Stimulated activated CD8-positive, alpha-beta memory T cell treated with anti-CD3 and anti-CD28 coated beads, Interleukin-15, amount 100 ng/mL, for 24 hours (primary cell): ENCODE measurements around the gene EHMT1.

Source experiments
- DNase-seq: peaks from one replicate; pipeline ENCODE4 v3.0.0-alpha.2; 2020; ENCODE audit warnings: low read depth

Gene EHMT1

DNA sequence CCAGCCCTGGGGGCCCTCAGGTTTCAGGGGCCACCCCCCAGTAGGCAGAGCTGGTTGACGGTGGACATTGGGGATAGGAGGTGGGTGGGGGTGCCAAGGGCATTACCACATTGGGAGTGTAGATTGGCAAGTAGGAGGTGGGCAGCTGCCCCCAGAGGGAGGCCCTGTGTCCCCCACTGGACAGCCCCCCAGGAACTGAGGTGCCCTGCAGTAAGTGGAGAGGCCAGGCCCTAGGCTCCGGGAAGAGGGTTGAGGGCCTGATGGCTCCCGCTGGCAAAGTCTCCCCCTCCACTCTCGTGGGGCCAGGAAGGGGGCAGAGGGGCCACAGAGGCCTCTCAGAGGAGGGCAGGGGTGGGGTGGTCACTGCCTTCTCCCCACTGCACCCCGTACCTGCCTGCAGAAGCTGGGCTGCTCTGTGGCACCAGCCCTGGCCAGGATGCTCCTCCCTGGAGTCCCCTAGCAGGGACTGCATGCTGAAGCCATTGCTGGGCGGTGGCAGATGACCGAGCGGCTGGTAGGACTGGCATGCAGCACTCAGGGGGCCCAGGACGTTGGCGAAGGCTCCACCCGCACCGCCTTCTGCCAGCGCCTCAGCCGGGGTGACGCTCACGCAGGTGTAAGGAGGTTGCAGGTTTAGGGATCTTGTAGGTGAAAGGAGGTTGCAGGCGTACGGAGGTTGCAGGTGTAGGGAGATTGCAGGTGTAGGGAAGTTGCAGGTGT is 169.1 kb downstream of the EHMT1 start:
- no peak for DNase-seq

DNA sequence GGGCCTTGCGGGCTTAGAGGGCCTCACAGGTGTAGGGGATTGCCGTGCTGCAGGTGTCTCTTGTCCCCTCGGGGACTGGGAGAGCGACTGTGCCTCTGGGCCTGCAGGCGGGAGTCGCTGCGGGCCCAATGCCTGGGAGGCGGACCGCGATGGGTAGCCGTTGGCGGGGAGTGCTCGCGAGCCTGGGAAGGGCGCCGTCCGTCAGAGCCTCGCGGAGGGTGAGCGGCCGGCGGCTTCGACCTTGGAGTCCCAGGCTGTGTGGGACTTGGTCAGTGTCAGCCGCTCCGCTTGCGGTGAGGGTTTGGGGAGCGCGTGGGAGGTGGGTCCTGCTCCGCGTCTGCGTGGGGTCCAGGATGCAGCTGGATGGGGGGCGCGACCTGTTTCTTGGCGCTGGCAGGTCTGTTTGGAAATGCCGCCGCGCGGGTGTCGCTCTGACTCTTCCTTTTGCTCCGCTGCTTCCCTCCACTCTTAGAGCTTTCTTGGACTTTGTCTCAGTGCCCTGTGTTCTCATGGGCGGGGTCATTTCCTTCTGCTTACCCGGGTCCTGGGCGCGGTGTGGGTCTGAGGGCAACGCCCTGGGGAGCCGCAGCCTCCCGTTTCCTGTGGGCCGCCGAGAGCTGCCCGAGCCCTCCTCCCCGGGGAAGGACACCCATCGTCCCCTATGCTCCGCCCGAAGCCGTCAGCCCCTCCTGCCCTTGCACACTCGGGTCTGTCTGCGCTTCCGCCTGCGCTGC is 169.9 kb downstream of the EHMT1 start:
- no peak for DNase-seq

DNA sequence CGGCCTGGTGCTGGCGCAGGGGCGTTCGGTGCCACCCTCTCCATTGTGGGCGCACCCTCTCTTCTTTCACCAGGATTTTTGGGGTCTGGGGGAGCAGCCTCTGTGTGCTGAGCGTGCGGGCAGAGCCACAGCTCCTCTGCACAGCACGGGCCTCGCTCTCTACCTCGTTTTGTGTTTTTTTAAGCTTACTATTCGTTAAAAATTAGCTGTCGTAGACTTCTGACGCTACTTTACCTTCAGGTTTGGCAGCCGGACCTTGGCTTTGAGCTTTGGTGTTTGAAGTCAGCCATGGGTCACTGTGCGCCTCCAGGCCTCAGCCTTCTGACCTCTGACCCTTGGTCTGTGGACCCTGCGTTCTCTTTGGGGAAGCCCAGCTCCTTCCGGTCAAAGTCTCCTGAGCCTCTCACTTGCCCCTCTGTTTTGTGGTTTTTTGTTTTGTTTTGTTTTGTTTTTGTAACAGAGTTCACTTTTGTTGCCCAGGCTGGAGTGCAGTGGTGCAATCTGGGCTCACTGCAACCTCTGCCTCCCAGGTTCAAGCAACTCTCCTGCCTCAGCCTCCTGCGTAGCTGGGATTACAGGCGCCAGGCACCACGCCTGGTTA is 170.6 kb downstream of the EHMT1 start:
- DNase-seq = no peak

DNA sequence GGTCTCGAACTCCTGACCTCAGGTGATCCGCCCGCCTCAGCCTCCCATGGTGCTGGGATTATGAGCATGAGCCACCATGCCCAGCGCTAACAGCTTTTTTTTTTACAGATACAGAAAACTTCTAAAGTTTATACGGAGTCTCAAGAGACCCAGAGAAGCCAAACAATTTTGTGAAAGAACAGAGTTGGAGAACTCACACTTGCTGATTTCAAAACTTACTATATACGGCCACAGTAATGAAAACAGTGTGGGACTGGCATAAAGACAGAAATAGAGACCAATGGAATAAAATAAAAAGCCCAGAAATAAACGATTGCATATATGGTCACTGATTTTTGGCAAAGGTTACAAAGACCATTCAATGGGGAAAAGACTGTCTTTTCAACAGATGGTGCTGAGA is 173.1 kb downstream of the EHMT1 start:
- DNase-seq = no peak

DNA sequence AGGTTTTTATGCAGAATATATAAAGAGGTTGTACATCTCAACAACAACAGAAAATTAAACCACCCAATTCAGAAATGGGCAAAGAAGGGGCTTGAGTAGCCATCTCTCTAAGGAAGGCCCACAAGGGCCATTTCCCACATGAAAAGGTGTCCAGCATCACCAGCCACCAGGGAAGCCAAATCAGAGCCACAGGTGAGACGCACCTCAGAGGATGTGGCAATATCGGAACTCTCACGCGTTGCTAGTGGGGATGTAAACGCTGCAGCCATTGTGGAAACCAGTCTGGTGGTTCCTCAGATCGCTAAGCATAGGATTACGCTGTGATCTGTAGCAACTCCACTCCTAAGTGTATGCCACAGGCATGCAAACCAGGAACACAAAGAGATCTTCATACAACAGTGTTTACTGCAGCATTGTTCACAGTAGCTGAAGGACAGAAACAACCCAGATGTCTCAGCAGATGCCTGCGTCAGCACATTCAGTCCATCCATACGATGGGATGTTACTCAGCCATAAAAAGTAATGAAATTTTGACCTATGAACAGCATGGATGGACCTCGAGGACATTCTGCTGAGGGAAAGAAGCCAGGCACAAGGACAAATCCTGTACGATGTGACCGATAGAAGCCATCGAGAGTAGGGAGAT is 174.5 kb downstream of the EHMT1 start:
- no peak for DNase-seq

DNA sequence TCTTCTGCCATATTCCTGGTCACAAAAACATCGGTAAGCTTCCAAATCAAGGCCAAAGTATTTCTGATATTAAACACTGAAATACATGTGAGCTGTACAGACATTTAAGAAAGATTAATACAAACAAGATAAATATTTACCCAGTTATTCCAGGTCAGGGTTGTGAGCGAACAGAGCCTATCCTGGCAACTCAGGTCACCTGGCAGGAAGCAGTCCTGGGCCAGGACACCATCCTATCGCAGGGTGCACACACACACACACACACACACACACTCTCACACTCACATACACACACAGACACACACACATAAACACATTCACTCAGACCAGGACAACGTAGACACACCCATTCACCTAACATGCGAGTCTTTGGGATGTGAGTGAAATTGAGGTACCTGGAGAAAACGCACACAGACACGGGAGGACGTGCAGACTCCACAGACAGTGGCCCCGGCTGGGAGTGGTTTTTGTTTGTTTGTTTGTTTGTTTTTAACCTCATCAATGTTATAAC is 176.4 kb downstream of the EHMT1 start:
- DNase-seq = no peak

DNA sequence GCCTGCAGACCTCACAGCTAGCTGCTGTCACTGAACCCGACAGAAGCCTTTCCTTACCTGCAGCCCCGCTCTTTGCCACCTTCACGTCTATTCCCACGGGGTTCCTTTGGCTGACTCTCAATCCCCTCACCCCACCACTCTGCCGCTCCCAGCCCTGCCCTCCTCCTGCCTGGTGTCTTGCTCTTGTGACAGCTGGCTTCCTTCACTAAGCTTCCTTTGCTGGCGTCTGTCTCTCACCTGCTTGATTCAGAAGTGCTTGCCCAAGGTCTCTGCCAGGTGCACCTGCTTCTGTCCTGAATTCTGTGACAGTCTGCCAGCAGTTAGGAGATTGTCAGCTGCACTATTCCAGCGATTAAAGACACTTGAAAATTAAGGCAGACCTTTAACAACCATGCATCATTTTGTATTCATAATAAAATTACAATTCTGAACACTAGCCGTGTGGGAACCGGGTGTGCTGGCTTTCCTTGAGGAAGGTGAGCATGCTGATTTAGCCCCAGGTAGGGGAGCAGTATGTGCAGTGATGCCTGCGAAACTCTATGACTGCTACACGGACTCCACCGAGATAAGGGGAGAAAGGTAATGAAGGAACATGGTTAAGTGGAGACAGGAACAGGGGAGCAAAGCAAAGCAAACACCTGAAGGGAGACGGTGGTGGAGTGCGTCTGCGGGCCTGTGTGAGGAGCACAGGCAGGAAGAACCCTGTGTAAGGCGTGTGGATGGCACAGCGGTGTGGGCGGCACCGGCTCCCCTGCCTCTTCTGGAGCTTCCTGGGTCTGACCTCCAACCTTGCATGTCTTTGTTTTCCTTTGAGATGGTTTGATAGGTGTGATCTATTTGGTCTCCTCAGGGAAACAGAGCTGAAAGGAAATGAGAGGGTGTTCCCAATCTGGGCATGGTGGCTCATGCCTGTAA is 178.7 kb downstream of the EHMT1 start:
- no peak for DNase-seq

DNA sequence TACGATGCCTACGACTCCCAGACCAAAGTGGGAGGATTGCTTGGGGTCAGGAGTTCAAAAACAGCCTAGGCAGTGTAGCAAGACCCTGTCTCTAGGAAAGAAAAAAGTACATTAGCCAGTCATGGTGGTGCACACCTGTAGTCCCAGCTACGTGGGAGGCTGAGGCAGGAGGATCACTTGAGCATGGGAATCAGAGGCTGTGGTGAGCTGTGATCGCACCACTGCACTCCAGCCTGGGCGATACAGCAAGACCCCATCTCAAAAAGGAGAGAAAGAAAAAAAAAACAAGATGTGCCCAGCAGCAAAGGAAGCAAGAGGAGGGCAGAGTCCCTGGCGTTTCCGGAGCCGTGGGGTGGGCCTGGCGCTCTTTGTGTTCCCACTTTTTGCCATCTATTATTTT is 179.3 kb downstream of the EHMT1 start:
- no peak for DNase-seq

DNA sequence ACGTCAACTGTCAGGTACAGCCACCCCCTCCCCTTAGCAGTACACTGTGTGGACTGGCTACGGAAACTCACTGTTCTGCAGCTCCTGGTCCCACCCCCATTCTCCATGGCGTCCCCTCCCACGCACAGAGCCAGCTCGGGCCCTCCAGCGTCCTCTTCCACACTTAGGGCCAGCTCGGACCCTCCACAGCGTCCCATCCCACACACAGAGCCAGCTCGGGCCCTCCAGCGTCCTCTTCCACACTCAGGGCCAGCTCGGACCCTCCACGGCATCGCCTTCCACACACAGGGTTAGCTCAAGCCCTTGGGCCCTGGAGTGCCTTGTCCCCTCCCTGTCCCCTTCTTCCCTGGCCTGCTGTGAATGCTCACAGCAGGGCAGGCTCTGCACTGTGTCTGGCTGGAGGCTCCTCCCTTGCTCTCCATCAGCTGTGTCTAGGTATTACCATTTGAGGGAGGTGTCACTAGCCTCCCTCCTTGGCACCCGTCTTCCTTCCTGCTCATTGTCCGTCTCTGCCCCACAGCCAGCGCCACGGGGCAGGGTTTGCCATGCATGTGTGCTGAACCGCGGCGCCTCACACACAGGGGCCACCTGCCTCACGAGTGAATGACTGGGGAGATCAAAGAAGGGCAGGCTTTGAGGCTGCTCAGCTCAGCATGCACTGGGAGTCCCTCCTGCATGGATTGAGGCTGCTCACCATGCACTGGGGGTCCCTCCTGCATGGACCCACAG is 180.3 kb downstream of the EHMT1 start:
- DNase-seq = no peak

DNA sequence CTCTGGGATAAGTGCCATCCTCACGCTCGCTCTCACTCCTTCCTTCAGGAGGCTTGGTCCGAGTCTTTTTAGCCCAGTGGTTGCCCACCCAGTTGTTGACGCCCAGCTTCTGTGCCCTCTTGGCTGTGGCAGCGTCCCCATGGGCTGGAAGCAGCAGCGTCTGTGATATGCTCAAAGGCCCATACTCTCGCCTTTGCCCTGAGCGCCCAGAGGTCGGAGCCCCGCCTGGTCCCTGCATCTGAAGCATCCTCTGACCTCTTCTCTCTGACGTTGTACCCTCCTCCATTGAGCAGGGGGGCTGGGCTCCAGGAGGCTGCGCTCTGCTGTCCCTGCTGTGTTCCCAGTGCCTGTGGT is 180.8 kb downstream of the EHMT1 start:
- no peak for DNase-seq

DNA sequence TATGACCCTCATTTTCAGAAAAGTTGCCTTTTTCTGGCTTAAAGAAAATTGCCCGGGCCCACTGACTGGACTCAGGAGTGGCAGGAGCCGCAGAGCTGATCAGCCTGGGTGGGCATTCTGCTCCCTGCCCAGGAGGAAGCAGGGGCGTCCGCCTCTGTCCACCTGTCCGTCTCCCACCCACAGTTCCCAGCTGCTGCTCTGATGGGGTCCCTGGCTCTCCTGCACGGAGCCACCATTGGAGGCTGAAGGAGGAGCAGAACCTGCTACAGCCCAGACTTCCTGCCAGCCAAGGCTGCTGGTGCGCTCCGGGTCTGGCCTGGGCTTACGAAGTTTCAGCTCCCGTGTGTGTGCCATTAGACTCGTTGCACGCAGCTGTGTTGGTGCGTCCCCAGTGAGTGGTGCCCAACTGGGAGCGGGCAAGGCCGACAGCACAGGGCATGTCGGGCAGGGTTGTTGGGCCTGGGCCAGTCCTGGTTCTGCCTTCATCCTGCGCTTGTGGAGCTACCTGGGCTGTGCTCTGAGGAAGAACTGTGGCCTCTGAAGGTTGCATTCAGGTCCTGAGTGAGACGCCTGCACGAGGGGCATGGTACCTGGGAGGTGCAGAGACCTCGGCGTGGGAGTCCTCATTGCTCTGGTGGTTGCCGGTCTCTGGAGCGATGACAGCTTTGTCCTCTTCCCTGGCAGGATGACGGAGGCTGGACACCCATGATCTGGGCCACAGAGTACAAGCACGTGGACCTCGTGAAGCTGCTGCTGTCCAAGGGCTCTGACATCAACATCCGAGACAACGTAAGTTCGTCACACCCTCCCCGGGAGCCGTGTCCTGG is 181.6 kb downstream of the EHMT1 start:
- no peak for DNase-seq

DNA sequence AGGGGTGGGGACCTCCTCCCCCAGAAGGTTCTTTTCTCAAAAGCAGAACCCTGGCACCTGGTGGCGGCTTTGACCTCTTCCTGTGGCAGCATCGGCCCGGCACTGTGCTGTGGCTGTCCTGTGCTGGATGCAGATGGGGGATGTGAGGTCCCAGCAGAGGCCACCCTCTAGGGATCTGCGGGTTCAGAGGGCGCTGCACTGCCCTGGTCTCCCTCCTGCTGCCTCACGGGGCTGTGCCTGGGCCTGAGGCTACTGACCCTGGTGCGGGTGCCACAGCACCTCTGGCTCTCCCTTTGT is 182.2 kb downstream of the EHMT1 start:
- DNase-seq = no peak

DNA sequence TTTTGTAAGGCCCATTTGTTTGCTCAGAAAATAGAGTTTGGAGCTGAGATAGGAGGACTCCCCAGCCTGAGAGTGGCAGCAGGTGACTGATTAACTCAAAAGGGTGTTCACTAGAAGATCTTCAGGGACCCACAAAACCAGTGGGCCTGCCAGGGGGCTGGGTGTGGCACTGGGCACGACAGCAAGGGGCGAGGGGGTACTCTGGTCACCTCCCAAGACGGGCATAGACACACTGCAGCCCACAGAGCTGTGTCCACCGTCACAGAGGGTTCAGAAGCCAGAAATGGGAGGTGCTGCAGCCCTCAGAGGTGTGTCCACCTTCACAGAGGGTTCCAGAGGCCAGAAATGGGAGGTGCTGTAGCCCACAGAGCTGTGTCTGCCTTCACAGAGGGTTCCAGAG is 183.2 kb downstream of the EHMT1 start:
- no peak for DNase-seq

DNA sequence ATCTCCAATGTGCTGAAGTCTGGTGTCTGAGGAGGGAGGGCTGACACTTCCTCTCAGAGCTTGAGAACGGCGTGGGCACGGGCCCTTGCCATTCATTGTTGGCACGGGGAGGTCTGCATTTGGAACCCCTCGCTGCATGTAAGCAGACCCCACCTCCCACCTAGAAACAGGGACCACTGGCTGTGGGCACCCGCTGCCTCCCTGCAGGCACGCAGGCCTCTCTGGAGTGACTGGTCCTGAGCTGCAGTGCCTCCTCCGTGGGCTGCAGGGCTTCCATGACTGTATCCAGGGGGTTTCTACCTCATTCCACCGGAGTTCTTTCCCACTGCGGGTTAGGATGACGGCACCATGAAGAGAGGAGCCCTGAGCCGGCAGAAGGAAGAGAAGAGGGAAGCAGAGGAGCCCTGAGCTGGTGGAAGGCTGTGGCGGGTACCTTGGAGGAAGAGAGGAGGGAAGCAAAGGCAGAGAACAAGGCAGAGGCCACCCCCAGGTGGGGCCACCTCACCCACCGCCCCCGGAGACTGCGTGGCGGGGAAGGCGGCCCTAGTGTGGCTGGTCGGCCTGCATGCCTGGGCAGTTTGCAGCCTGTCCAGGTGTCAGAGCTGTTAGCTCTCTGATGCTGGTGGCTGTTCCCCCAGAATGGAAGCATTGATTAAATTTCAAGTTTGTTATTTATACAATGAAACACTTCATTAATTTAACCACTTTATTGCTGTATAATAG is 183.9 kb downstream of the EHMT1 start:
- no peak for DNase-seq

DNA sequence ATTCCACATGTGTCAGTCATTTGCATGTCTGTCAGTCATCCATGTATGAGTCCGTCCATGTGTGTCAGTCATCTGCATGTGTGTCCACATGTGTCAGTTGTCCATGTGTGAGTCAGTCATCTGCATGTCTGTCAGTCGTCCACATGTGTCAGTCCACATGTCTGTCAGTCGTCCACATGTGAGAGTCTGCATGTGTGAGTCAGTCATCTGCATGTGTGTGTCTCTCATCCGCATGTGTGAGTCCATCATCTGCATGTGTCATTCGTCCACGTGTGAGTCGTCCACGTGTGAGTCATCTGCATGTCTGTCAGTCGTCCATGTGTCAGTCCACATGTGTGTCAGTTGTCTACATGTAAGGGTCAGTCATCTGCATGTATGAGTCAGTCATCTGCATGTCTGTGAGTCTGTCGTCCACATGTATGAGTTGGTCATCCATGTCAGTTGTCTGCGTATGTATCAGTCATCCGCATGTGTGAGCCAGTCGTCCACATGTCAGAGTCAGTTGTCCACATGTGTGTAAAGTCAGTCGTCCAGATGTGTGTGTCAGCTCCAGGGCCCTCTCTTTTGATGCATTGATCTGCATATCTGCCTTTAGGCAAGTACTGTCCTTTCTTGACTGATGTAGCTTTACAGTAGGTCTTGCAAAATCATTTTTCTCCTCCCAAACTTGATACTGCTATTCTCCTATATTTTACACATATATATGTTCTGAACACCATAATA is 186.3 kb downstream of the EHMT1 start:
- no peak for DNase-seq

DNA sequence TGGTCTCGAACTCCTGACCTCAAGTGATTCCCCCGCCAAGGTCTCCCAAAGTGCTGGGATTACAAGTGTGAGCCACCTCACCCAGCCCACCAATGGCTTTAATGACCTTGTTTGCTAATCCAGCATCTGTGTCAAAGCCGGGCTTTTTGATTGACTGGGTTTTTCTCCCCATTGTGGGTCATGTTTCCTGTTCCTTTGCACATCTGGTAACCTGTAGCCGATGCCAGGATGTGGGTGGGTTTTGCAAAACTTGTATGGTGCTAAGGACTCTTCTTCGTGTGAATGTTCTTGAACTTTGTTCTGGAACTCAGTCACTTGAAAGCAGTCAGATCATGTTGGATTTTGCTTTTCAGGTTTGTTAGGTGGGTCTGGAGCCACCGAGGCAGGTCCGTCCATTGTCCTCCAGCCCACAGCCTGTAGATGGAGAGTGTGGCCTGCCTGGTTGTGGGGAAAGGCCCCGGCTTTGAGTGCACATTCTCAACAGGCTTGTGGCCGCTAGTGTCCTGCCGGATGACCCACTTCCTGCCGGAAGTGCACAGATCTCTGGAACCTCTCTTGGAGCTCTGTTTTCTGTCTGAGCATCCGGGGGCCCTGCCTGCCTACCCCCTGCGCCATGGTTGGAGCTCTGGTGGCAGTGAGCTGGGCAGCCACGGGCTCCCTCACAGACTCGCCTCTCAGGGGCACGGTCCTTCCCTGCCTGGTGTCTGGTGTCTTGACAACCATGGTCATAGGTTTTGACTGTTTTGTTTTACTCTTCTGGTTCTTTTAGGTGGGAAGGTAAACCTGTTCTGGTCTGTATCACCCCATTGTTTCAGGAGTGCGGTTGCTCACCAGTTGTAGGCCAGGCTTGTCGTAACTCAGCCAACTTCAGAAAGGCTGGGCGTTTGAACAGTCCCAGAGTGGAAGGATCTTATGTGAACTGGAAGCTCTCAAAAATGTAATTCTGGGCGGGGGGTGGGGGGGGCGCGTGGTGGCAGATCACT is 189.2 kb downstream of the EHMT1 start:
- no peak for DNase-seq

DNA sequence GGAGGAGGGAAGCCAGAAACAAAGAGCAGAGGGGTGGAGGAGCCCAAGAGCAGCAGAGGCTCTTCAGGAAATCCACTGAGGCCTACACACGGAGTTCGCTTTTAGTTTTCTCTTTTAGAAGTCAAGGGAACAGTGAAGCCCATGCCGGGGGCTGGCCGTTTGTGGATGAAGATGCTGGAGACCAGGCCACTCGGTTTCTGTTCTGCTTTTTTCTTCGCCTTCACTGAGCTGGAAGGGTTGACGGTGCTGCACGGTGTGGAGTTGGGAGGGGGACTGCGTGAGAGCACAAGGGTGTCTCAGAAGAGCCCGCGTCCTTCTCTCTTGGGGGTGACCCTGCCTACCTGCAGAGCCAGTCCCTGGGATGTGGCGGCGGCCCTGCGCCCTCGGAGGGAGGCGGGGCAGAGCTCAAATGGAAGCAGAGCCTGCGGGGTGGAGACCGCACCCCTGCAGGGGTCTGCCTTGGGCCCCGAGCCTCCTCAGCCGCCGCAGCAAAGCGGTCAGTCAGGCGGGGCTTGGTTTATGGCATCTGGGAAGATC is 190.3 kb downstream of the EHMT1 start:
- no peak for DNase-seq
